GM12875 (cell line): ENCODE measurements around the gene THRB.
"Not testable (repeated sequence)": the region's sequence is repeated elsewhere in the genome, so short reads cannot be mapped to it uniquely, and the experiment has no call there.

ENCODE experiments used
- H3K4me3 ChIP-seq: one replicate; pipeline ENCODE4 v1.5.1; 2011; ENCODE audit warnings: low read depth, low read length, control low read depth
- CTCF ChIP-seq: IDR thresholded peaks from 2 replicates; pipeline ENCODE4 v1.5.1; 2011; ENCODE audit warnings: low read depth, mild to moderate bottlenecking, control low read depth, inconsistent platforms, low read length, moderate library complexity, borderline replicate concordance; ENCODE audit not compliant: insufficient read depth

THRB gene

GRCh38 chr3:24420224-24420623 is 74.4 kb downstream of the THRB start:
- no peak for TF ChIP-seq CTCF
- H3K4me3 ChIP-seq: no peak overlapping the region

DNA sequence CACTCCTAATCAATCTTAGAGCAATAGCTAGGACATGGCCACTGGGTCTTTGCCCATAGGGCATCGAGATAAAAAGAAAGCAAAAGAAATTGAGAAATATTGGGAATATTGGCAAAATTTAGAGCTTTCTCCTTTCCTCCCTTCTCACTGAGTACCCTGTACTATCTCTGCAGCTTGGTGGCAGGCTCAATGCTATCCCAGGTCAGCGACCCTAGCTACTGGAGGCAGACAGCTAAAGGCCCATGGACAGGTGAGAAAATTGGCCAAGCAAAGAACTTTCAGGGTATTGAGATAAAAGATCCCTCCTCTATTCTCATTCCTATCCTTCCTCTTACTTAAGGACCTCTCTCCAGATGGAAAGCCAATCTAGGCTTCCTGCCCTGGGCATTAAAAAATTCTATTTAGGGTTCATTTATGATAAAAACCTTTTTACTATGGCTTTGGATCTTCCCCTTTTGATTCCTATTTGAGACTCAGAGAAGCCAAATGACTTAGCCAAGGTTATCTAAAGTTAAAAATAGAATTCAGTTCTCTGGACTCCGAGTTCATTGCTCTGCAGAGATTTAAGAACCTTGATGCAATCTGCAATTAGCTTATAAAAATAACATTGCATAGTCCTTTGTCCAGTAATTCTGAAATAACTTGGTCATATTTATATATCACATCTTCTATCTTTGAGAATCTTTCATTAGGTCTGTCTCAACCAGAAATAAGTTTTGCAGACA is 75.4 kb downstream of the THRB start:
- TF ChIP-seq CTCF: no peak
- H3K4me3 ChIP-seq: no peak overlapping the region

DNA sequence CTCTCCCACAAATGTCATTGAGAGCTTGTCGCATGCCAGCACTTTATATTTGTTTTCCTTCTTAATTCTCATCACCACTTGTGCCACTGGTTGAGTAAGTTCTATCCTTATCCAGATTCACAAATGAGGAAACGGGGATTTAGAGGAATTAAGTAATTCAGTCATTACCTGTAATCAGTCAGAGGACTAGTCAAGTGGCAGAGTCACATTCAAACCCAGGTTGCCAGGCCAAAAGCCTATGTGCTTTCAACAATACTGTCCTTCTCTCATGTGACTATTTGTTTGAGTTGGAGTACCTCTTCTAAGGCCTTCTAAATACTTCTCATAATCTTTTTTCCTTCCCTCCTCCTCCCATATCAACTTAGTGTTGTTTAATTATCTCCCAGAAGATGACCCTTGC is 76.9 kb downstream of the THRB start:
- no peak overlapping the region for H3K4me3 ChIP-seq
- no peak for TF ChIP-seq CTCF

DNA sequence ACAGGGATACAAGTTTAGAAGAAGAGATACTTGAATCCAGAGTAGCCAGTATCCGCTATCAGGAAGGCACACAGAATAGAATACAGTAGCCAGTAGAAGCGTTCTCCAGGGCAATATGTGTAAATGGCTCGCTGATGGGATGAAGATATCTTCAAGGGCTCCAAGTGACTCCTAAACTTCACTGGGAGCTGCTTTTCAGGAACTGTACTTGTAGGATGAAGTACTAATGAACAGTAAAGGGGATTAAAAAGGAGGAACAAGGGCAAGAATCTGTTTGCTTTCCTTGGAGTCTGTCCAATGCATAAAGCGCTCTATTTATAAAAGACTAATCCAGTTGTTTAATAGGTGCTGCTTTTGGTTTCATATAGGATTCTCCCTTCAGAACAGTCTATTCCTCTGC is 78.4 kb downstream of the THRB start:
- TF ChIP-seq CTCF: no peak
- no peak overlapping the region for H3K4me3 ChIP-seq

DNA sequence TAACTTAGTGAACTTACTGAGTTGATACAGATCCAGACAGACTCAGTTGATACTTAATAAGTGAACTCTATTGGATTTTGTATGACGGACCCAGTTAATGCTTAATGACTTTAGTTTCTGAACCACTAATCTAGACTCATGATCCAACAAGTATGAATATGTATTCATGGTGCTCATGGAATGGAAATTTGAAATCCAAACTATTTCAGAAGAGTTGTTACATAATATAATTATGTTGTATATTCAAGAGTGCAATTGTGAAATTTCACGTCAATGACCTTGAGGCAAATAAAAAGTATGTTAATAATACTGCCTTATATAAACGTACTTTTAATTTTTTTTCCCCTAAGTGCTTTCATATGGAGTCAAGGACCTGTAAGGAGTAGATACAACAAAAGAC is 78.8 kb downstream of the THRB start:
- TF ChIP-seq CTCF: no peak
- no peak overlapping the region for H3K4me3 ChIP-seq

DNA sequence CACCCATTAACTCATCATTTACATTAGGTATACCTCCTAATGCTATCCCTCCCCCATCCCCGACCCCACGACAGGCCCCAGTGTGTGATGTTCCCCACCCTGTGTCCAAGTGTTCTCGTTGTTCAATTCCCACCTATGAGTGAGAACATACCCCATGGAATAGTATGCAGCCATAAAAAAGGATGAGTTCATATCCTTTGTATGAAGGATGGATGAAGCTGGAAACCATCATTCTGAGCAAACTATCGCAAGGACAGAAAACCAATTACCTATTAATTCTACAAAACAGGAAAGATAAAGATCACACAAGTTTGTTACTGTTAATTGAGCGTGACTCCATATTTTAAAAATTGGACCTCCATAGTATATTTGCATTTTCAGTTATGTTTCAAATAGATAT is 81.0 kb downstream of the THRB start:
- not testable (repeated sequence) for H3K4me3 ChIP-seq

- H3K4me3 ChIP-seq: no peak overlapping the region
- no peak for TF ChIP-seq CTCF
These were observed 83.8 kb downstream of the THRB start for GRCh38 chr3:24410860-24411259.

GRCh38 chr3:24407980-24408680 is 86.5 kb downstream of the THRB start:
- TF ChIP-seq CTCF: no peak
- no peak overlapping the region for H3K4me3 ChIP-seq
